HG02678 (cell line): ENCODE results near the gene RUVBL2.
"Not testable (repeated sequence)": the region's sequence is repeated elsewhere in the genome, so short reads cannot be mapped to it uniquely, and the experiment has no call there.

Source experiments
- ATAC-seq: cut with Tn5 transposase; IDR thresholded peaks from one replicate; pipeline ENCODE4 v1.9.1; 2021; ENCODE audit warnings: mild to moderate bottlenecking, moderate library complexity; ENCODE audit not compliant: unreplicated experiment

RUVBL2 gene

DNA sequence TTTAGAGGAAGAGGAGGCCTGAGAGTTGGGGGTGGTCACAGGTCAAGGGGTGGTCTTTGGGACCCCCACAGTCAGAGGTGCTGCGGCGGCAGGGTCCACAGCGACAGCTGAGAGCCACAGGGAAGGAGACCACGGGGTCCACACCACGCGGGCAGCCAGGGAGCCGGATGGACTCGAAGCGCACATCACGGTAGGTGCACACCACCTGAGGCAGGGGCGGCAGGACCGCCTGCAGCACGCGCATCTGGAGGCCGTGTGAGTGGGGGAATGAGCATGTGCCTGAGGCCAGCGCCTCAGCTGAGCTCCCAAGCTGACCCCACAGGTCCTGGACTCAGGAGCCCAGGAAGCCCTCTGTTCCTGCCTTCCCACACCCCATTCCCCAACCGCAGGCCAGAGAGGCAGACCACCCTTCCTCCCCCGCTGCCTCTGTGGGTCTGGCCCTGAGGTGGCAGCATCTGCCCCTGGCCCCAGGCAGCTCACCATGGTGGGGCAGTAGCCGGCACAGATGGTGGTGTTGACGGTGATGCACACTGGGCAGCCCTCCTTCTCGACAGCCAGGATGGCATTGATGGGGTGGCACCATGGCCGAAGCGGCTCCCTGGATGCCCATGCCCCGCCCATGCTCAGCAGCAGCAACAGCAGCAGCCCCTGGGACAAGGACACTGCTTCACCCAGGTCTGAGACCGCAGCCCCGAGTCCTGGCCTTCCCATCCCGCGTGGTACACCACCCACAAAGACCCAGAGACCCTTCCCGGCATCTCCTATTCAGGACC is 22.6 kb downstream of the RUVBL2 start:
- no peak for ATAC-seq

GRCh38 chr19:49017041-49017665 is 23.5 kb downstream of the RUVBL2 start, which contains the start of gene LHB:
Gene LHB, minus strand, starts transcription at chr19:49017091. Its CDS starts 10 bp downstream, at chr19:49017081.
- ATAC-seq: no peak

- no peak for ATAC-seq
These were observed 24.1 kb downstream of the RUVBL2 start for GRCh38 chr19:49017666-49018351.

DNA sequence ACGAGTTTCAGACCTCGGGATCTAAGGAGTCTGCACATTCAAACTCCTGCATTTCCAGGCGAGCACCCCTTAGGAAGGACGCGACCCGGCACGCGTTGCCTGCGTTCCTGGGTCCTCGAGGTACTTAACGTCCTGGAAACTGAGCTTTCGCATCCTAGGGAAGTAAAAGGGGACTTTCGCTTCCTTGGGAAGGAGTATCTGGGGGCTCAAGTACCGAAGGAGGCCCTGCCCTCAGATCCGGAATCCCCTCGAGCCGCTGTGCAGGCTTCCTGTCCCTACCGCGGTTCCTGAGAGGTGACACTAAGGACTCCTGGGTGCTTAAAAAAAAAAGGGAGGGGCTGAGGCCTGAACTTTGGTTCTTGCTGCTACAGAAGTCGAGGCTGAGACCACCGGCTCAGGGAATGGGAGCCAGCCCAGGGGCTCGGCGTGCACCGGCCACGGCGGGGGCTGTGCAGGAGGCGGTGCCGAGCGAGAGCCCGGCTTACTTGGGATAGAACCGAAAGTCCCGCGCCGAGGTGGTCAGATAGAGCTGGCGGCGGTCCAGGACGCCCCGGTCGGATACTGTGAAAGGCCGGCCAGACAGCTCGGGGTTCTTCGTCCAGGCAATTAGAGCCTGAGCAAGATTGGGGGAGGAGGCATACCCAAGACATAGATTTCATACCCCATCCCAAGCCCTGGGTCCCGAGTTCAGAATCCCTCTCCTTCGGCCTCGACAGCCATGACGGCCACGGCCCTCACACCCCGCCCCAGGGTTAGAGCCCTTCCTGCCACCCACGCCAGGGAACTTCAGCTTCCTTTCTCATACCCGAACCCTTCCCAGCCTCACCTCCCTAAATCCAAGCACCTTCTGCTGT is 24.9 kb downstream of the RUVBL2 start:
- ATAC-seq: not testable (repeated sequence)

GRCh38 chr19:49019242-49019932 is 25.7 kb downstream of the RUVBL2 start:
- ATAC-seq: no peak

GRCh38 chr19:49020342-49020741 is 26.7 kb downstream of the RUVBL2 start:
- ATAC-seq: no peak

- no peak for ATAC-seq
These were observed 27.5 kb downstream of the RUVBL2 start for GRCh38 chr19:49020931-49021895.

DNA sequence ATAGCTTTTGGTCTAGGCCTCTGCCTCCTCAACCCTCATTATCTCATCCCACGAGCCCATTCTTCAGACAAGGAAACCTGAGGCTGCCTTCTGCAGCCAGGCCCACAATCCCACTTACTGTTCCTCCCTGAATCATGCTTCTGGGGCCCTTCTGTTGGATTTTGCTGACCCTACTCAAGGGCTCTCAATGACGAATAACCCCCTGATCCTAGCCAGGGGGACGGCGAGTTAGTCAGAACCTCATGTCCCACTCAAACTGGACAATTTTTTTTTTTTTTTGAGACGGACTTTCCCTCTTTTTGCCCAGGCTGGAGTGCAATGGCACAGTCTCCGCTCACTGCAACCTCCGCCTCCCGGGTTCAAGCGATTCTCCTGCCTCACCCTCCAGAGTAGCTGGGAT is 28.4 kb downstream of the RUVBL2 start:
- ATAC-seq: no peak

GRCh38 chr19:49024233-49024632 is 30.5 kb downstream of the RUVBL2 start, which contains the start of gene CGB3:
Gene CGB3, minus strand, starts transcription at chr19:49024333. Its CDS starts 362 bp downstream, at chr19:49023971.
- ATAC-seq: not testable (repeated sequence)

GRCh38 chr19:49025088-49025487 is 31.4 kb downstream of the RUVBL2 start:
- not testable (repeated sequence) for ATAC-seq

DNA sequence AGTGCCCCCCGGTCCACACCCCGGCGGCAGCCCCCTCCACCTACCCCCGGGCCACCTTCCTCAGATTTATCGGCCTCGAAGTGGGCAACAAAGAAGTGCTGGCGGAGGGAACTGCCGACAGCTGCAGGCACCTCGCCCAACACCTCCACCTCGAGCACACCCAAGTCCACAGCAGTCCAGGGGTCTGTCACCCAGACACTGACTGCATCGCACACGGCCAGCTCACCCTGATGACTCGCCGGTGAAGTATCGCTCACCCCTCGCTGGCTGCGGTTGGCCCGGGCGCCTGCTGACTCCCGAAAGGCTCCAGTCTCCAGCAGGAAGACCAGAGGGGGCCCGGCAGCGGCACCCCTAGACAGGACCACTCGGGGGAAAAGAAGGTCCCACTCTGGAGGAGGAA is 31.9 kb downstream of the RUVBL2 start:
- not testable (repeated sequence) for ATAC-seq

GRCh38 chr19:49028686-49029085 is 35.0 kb downstream of the RUVBL2 start:
- not testable (repeated sequence) for ATAC-seq

- not testable (repeated sequence) for ATAC-seq
These were observed 36.1 kb downstream of the RUVBL2 start for GRCh38 chr19:49029749-49030148.

DNA sequence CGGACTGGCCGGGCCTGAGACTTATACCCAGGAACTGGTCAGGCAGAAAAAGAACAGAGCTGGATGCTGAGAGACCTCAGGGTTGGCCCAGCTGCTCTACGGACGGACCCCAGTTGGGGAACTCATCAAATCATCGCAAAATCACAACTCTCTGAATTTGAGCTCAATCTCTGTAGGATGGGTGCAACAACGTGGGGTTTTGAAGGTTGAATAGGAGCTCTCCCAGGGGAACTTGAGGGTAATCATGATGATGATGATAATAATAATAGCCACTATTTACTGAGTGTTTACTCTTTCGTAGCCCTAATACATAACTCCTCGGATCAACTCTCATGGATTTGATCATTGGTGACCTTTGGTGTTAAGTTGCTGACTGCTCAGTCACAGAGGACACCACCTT is 36.6 kb downstream of the RUVBL2 start:
- not testable (repeated sequence) for ATAC-seq

- not testable (repeated sequence) for ATAC-seq
These were observed 38.1 kb downstream of the RUVBL2 start, which contains the start of gene CGB2 for GRCh38 chr19:49031642-49032301. Gene CGB2, plus strand, starts transcription at chr19:49031890. Its CDS starts 206 bp downstream, at chr19:49032096.

DNA sequence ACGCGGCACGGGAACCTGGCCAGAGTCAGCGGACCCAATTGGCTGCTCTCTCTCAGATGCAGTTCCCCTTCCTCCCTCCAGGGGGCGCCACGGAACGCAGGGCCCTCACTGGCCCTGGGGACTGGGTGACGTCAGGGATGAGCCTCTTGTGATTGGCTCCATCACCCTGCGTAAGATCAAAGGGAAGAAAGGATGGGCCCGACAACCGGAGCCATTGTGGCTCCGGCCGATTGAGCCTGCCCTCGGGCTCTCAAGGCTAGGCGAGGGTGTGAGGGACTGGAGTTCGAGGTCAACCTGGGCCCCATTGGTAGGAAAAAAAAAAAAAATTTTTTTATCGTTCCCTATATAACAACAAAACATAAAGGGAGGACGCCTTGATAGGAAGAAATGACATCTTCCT is 43.1 kb downstream of the RUVBL2 start, which contains the start of gene CGB1:
Gene CGB1, minus strand, starts transcription at position 81 of the 400 bp plus-strand sequence. CDS start 184 bp downstream, outside the sequence.
- ATAC-seq: not testable (repeated sequence)

- ATAC-seq: not testable (repeated sequence)
These were observed 44.4 kb downstream of the RUVBL2 start for GRCh38 chr19:49038111-49038510.
